ENCODE data around the gene OVCH2. TPM values are rescaled to one million over a fixed set of nuclear protein-coding genes. Genes with fewer than 3 reads are reported as not detected.
"Not testable (repeated sequence)": the region's sequence is repeated elsewhere in the genome, so short reads cannot be mapped to it uniquely, and the experiment has no call there.

OVCH2 gene
- polyA plus RNA-seq, 4 donors, result 4.6 to 7.7 (median 6.1) TPM; not detected in 1

- no peak for DNase-seq (ENCODE audit: low read depth in 4 of 4, low spot score in 3 of 4)
Observed at GRCh38 chr11:7672276-7672959, 33.9 kb downstream of the OVCH2 start.

- DNase-seq (ENCODE audit: low read depth in 4 of 4, low spot score in 3 of 4), result no peak
Observed at GRCh38 chr11:7671347-7672215, 34.7 kb downstream of the OVCH2 start.

- no peak for DNase-seq (ENCODE audit: low read depth in 4 of 4, low spot score in 3 of 4)
Observed at GRCh38 chr11:7670641-7671040, 35.6 kb downstream of the OVCH2 start.

DNA sequence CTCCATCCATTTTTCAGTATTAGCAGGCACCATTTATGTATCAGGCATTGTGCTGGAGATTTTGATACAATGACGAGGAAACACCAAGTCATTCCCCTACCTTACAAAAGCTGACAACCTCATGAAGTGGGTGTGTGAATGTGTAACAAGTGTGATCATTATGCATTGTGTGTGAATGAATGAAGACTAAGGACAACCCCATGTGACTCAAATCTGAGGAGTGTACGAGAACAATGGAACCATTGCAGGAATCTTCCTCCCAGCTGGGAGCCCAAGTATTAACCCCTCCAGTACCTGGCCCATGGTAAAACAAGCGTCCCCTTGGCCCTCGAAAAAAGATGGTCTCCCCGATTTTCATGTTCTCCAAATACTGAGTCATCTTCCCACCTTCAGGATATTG, 37.4 kb downstream of the OVCH2 start:
- DNase-seq (ENCODE audit: low read depth in 4 of 4, low spot score in 3 of 4), result no peak

DNA sequence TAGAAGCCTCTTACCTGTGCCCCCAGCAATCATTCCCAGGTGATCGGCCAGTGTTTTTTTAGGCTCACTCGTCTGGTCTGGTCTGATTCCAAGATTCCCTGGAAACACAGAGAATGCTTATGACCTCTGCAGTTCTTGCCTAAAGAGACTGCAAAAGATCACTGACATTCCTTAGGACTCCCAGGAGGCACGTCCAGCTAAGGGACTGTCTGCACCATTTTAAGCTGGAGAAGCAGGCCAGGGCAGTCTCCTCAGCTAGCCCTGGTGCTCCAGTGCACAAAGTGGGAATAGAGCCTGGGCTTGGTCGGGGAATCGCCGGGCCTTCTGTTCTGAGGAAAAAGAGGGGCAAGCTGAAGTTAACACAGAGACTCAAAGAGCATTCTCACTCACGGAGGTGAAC, 37.8 kb downstream of the OVCH2 start:
- no peak for DNase-seq (ENCODE audit: low read depth in 4 of 4, low spot score in 3 of 4)

- no peak for DNase-seq (ENCODE audit: low read depth in 4 of 4, low spot score in 3 of 4)
Observed at GRCh38 chr11:7667460-7667859, 38.8 kb downstream of the OVCH2 start.

GRCh38 chr11:7666292-7666866, 39.9 kb downstream of the OVCH2 start:
- no peak for DNase-seq (ENCODE audit: low read depth in 4 of 4, low spot score in 3 of 4)

- no peak for DNase-seq (ENCODE audit: low read depth in 4 of 4, low spot score in 3 of 4)
Observed at GRCh38 chr11:7665473-7666291, 40.6 kb downstream of the OVCH2 start.

DNA sequence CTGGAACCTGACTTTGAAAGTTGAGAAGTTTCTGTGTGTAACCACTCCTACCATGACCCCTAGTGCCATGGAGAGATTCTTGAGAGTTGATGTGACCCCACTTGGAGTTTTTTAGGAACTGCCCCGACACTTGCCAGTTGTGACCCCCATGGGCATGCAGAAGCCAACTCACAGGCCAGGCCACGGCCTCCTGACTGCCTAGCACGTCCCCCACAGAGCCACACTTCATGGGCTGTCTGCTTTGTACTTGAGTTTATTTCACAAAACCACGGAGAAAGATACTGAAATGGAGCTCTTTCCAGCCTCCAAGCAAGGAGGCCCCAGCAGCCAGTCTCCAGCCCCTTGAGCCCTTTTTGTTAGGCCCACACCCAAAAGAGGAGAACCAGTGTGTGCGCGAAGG, 41.4 kb downstream of the OVCH2 start:
- no peak for DNase-seq (ENCODE audit: low read depth in 4 of 4, low spot score in 3 of 4)

GRCh38 chr11:7663531-7663930, 42.7 kb downstream of the OVCH2 start:
- DNase-seq (ENCODE audit: low read depth in 4 of 4, low spot score in 3 of 4), result not testable (repeated sequence)

DNA sequence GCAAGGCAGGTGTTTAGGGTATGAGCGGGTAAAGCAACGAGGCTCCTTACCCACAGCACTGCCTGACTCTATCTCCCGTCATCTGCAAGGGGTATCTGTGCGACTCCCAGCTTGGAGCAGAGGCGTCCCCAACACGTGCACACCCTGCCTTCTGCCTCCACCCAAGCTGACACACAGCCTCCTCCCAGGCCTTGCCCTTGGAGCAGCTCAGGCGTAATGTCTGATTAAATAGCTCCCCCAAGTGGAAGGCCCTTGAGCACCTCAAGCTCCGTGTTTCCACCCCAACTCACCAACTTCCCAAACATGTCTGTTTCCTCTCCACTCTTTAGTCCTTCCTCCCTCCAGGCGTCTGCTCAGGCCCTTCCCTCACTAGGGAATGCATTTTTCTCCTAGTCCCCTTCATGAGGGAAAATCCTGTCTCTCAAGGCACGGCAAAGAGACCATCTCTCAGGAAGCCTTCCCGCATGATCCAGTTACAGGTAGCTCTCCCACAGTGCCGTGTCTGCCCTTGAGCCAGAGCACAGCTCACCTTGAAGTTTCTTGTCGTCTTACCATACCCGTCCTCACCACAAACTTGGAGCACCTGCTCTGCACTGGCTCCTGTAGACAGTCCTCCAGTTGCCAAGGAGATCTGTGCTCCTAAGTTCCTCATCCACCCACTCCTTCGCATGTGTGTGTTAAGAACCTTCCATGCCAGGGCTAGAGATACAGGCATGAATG, 48.8 kb downstream of the OVCH2 start:
- DNase-seq (ENCODE audit: low read depth in 4 of 4, low spot score in 3 of 4), result peak in 1 of 4 donors; percentile 60

GRCh38 chr11:7656704-7657103, 49.6 kb downstream of the OVCH2 start:
- no peak for DNase-seq (ENCODE audit: low read depth in 4 of 4, low spot score in 3 of 4)

DNA sequence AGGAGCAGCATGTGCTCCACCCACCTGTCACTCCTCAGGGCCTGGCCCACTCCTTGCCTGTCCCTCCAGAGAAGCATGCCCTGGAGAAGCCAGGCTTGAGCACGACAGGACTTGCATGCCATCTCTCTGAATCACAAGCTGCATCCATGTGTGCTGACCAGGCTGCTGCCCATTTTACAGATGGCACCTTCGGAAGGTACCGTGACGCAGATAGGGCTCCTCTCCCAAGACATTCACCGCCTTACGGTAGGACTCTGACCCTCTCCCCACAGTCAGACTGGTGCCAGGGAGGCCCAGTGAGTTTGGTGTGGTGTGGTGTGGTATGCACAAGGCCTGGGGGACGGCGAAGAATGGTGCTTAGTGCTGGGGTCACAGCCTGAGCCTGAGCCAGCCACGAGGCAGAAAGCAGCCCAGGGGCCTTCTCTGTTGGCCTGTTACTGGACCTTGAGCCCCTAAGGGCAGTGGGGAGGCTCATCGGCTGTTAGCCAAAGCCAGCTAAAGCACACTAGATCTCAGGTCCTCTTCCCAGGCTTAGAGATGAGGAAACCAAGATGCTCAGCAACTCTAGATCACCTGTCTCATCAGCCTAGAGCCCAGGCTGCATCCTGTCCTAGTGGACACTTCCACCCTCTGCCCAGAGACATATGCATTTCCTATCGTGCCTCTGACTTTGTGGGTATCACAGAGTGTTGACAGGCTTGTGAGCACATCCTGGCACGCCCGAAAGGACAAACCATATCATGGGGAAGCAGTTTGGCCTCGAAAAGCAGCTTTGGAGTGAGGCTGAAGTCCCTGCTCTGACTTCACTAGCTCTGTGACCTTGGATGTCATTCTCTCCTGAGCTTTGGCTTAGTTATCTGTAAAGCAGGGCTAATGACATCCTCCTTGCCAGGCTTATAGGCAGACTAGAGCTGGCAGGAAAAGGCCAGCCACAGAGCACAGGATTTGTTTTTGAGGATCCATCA, 50.7 kb downstream of the OVCH2 start:
- no peak for DNase-seq (ENCODE audit: low read depth in 4 of 4, low spot score in 3 of 4)

- DNase-seq (ENCODE audit: low read depth in 4 of 4, low spot score in 3 of 4), result no peak
Observed at GRCh38 chr11:7654195-7654705, 52.0 kb downstream of the OVCH2 start.

GRCh38 chr11:7651700-7652099, 54.6 kb downstream of the OVCH2 start:
- DNase-seq (ENCODE audit: low read depth in 4 of 4, low spot score in 3 of 4), result no peak

DNA sequence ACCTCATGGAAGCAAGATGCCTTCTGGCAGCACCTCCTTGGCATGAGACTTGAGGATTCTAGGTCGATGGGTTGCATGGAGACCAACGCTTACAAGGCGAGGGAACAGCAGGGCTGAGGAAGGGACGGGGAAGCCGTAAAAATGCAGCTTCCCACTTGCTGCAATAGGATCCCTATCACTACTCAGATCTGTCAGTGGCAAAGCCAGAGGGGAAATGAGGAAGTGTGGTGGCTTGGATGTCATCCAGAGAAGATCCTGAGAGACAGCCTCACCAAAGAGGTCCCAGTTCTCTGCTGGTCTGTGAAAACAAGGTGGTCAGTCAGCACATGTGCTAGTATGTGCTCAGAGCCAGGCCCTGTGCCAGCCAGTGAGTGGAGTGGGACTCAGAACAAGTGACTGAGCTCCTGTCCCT, 55.1 kb downstream of the OVCH2 start:
- DNase-seq (ENCODE audit: low read depth in 4 of 4, low spot score in 3 of 4), result no peak

GRCh38 chr11:7648264-7648663, 58.0 kb downstream of the OVCH2 start:
- DNase-seq (ENCODE audit: low read depth in 4 of 4, low spot score in 3 of 4), result no peak

DNA sequence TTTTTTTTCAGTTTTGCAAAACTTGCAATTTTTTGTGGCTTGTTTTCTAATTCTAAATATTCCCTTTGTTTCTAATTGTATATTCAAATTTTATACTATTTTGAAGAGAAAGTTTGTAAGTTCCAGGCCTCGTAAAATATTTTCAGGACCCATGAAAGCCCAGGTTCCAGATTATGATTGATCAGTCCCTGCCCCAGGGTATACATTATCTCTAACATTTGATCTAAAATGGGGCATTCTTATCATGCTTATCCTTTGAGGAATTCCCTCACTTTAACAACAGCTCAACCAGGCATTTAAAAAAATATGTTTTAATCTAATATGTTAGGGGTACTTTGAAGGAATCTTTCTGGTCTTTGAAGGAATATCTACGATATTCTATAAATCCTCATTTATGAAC, 59.4 kb downstream of the OVCH2 start:
- no peak for DNase-seq (ENCODE audit: low read depth in 4 of 4, low spot score in 3 of 4)

DNA sequence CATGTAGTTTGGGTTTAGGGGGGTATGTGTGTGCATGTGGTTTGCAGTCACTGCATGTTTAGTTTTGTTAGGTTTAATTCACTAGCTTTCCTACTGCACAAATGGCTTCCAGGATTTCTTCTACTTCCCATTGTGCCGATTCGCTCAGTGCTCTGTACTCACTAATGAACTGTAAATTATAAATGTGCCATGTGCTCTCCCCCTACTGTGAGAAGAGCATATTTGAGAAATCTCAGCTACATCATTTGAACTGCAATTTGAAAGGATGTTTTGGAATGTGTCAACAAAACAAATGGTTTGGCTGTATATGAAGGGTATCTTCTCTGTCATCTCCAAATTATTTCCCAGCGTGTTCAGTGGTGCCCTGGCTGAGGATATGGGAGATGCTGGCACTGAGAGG, 61.1 kb downstream of the OVCH2 start:
- no peak for DNase-seq (ENCODE audit: low read depth in 4 of 4, low spot score in 3 of 4)
